Measurements from ENCODE around the gene PIEZO2.

PIEZO2 gene

DNA sequence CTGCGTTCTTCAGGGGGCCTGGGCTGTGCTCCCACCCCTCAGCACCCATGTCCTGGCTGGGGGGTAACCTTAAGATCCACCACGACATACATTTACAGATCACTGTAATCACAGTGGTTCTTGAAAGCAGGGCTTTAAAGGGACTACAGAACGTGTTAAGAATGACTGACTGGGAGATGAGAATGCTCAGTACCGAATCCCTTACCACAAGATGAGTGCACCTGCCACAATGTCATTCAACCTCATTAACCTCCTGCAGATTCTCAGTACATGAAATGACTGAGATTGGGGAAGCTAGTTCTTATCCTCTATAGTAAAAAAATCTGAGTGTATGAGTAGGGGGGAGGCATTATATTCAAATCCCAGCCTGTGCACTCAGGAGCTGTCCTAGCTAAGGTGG is 10.5 kb upstream of the PIEZO2 start:
- Histone ChIP-seq H3K4me1 (ENCODE audit: control insufficient read depth, insufficient read depth, low read length) (no peaks in the 10 kb centered on the region), H3K27ac (ENCODE audit: extremely low read depth, low read depth, low read length) (no peak overlapping the region), H3K36me3 (ENCODE audit: control insufficient read depth in 2 of 2, insufficient read depth in 1 of 2, low read length in 2 of 2) (no peaks in the 10 kb centered on the region), H3K4me3 (ENCODE audit: low read depth, low read length) (no peak overlapping the region), H3K9me3 (ENCODE audit: control insufficient read depth, insufficient read depth, low read depth, low read length) (no peaks in the 10 kb centered on the region)
- CTCF ChIA-PET = interaction anchor here (0.6 to 3.3 kb wide), 4 partner anchors 119 to 600 kb away, joined by 3 to 16 read pairs (median 4); no protein-coding TSS in a partner anchor
- TF ChIP-seq GLIS2 (tag by site-specific recombination; IDR thresholded peaks at IDR 0.05) = no peak
- TF ChIP-seq, protein P1, sequence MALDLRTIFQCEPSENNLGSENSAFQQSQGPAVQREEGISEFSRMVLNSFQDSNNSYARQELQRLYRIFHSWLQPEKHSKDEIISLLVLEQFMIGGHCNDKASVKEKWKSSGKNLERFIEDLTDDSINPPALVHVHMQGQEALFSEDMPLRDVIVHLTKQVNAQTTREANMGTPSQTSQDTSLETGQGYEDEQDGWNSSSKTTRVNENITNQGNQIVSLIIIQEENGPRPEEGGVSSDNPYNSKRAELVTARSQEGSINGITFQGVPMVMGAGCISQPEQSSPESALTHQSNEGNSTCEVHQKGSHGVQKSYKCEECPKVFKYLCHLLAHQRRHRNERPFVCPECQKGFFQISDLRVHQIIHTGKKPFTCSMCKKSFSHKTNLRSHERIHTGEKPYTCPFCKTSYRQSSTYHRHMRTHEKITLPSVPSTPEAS (tag by site-specific recombination; IDR thresholded peaks at IDR 0.05) = no peak
- TF ChIP-seq ZNF37A (tag by site-specific recombination; IDR thresholded peaks at IDR 0.05) = no peak
- TF ChIP-seq ZNF221 (tag by site-specific recombination; IDR thresholded peaks at IDR 0.05; ENCODE audit: borderline replicate concordance) = no peak
- no peak for TF ChIP-seq ZNF654 (tag by site-specific recombination; IDR thresholded peaks at IDR 0.05; ENCODE audit: low read depth)
- POLR2A ChIA-PET = no interaction called here

DNA sequence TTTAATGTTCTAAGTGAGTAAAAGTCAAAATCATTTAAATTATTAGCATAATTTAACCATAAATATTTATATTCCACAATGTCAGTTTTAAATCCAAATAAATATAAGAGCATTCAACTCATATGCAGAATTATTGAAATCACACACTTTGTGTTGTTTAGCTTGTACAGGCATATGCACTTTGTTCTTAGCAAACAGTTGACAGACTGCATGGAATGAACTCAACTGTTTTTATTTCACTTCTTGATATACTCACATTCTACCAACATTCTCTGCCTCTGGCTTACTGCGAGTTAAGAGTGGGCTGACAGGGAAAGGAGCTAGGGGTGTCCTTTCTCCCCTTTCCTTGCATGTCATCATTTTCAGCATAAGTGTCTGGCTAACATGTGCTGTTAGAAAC is 7.6 kb upstream of the PIEZO2 start:
- Histone ChIP-seq H3K27ac (ENCODE audit: extremely low read depth, low read depth, low read length) (no peak overlapping the region), H3K36me3 (ENCODE audit: control insufficient read depth in 2 of 2, insufficient read depth in 1 of 2, low read length in 2 of 2) (no peaks in the 10 kb centered on the region), H3K4me3 (ENCODE audit: low read depth, low read length) (no peak overlapping the region), H3K4me1 (ENCODE audit: control insufficient read depth, insufficient read depth, low read length) (no peaks in the 10 kb centered on the region), H3K9me3 (ENCODE audit: control insufficient read depth, insufficient read depth, low read depth, low read length) (no peaks in the 10 kb centered on the region)
- ChIA-PET CTCF (interaction anchor here (0.7 to 2.4 kb wide), 6 partner anchors 117 to 597 kb away, joined by 3 to 8 read pairs (median 3); no protein-coding TSS in a partner anchor), POLR2A (no interaction called here)
- TF ChIP-seq, protein P2, sequence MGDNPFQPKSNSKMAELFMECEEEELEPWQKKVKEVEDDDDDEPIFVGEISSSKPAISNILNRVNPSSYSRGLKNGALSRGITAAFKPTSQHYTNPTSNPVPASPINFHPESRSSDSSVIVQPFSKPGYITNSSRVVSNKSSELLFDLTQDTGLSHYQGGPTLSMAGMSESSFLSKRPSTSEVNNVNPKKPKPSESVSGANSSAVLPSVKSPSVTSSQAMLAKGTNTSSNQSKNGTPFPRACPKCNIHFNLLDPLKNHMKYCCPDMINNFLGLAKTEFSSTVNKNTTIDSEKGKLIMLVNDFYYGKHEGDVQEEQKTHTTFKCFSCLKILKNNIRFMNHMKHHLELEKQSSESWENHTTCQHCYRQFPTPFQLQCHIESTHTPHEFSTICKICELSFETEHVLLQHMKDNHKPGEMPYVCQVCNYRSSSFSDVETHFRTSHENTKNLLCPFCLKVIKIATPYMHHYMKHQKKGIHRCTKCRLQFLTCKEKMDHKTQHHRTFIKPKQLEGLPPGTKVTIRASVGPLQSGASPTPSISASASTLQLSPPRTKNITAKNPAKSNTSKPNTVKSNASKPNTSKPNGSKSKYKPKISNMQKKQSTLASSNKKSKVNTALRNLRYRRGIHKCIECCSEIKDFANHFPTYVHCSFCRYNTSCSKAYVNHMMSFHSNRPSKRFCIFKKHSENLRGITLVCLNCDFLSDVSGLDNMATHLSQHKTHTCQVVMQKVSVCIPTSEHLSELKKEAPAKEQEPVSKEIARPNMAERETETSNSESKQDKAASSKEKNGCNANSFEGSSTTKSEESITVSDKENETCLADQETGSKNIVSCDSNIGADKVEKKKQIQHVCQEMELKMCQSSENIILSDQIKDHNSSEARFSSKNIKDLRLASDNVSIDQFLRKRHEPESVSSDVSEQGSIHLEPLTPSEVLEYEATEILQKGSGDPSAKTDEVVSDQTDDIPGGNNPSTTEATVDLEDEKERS (tag by site-specific recombination; IDR thresholded peaks at IDR 0.05) = no peak
- TF ChIP-seq ZNF776 (tag by site-specific recombination; IDR thresholded peaks at IDR 0.05; ENCODE audit: borderline replicate concordance) = no peak
- no peak for TF ChIP-seq ZNF548 (tag by site-specific recombination; IDR thresholded peaks at IDR 0.05)
- no peak for TF ChIP-seq ZNF292 (tag by site-specific recombination; IDR thresholded peaks at IDR 0.05; ENCODE audit: borderline replicate concordance, low read depth)
- no peak for TF ChIP-seq KLF9 (tag by site-specific recombination; IDR thresholded peaks at IDR 0.05; ENCODE audit: low read depth)
- TF ChIP-seq, protein P3, sequence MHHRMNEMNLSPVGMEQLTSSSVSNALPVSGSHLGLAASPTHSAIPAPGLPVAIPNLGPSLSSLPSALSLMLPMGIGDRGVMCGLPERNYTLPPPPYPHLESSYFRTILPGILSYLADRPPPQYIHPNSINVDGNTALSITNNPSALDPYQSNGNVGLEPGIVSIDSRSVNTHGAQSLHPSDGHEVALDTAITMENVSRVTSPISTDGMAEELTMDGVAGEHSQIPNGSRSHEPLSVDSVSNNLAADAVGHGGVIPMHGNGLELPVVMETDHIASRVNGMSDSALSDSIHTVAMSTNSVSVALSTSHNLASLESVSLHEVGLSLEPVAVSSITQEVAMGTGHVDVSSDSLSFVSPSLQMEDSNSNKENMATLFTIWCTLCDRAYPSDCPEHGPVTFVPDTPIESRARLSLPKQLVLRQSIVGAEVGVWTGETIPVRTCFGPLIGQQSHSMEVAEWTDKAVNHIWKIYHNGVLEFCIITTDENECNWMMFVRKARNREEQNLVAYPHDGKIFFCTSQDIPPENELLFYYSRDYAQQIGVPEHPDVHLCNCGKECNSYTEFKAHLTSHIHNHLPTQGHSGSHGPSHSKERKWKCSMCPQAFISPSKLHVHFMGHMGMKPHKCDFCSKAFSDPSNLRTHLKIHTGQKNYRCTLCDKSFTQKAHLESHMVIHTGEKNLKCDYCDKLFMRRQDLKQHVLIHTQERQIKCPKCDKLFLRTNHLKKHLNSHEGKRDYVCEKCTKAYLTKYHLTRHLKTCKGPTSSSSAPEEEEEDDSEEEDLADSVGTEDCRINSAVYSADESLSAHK (tag by site-specific recombination; IDR thresholded peaks at IDR 0.05) = no peak

DNA sequence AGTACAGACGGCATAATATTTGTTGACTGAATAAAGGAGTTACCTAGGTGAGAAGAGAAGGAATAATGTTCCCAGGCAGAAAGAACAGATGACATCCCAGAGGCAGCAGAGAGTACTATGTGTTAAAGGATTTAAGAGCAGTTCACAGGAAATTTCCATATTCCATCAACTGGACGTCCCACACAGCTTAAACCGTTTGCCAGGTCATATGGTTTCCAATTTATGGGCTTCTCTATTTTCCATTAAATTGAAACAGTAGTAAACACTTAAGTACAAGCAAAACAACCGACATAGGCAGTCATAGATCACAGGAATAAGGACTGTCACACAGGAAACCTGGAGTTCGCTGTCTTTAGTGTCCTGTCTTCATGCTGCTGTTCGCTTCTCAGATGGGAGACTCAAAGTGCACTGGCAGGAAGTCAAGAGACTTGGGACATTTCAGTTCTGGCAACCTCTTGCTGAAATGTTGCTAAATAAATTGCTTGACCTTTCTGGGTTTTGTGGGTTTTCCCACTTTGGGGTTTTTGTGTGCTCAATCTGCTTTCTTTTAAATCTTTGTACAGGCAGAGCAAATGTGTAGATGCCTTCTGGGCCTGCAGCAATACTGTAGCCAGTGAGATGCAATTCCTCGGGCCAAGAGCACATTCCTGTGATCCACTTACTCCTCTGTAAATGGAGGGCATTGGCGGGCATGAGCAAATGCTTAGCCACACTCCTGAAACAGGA is 5.8 kb upstream of the PIEZO2 start:
- no peaks in the 10 kb centered on the region for H3K4me1 ChIP-seq (ENCODE audit: control insufficient read depth, insufficient read depth, low read length)
- H3K36me3 ChIP-seq (ENCODE audit: control insufficient read depth in 2 of 2, insufficient read depth in 1 of 2, low read length in 2 of 2) = no peaks in the 10 kb centered on the region
- no peaks in the 10 kb centered on the region for H3K9me3 ChIP-seq (ENCODE audit: control insufficient read depth, insufficient read depth, low read depth, low read length)
- no peak overlapping the region for H3K27ac ChIP-seq (ENCODE audit: extremely low read depth, low read depth, low read length)
- ChIA-PET POLR2A (no interaction called here), CTCF (interaction anchor here (0.6 to 7.5 kb wide), 16 partner anchors 9 to 1184 kb away, joined by 3 to 119 read pairs (median 4); no protein-coding TSS in a partner anchor)
- H3K4me3 ChIP-seq (ENCODE audit: low read depth, low read length) = no peak overlapping the region
- TF ChIP-seq ZFP3 (tag by site-specific recombination; IDR thresholded peaks at IDR 0.05; ENCODE audit: low read depth) (no peak), ZNF585B (tag by site-specific recombination; IDR thresholded peaks at IDR 0.05) (no peak), MEIS1 (CRISPR knock-in tag; IDR thresholded peaks at IDR 0.05; ENCODE audit: borderline replicate concordance) (no peak), SALL2 (tag by site-specific recombination; IDR thresholded peaks at IDR 0.05; ENCODE audit: borderline replicate concordance) (no peak), ZNF610 (tag by site-specific recombination; IDR thresholded peaks at IDR 0.05; ENCODE audit: borderline replicate concordance) (no peak), ZNF677 (tag by site-specific recombination; IDR thresholded peaks at IDR 0.05) (no peak), ZNF155 (tag by site-specific recombination; IDR thresholded peaks at IDR 0.05) (no peak), ZNF391 (tag by site-specific recombination; IDR thresholded peaks at IDR 0.05; ENCODE audit: borderline replicate concordance, low read depth) (no peak), ZNF623 (tag by site-specific recombination; IDR thresholded peaks at IDR 0.05) (no peak), FEZF1 (tag by site-specific recombination; IDR thresholded peaks at IDR 0.05) (no peak), ZNF24 (tag by site-specific recombination; IDR thresholded peaks at IDR 0.05) (no peak), KLF16 (tag by site-specific recombination; IDR thresholded peaks at IDR 0.05) (no peak)
- TF ChIP-seq, protein P4, sequence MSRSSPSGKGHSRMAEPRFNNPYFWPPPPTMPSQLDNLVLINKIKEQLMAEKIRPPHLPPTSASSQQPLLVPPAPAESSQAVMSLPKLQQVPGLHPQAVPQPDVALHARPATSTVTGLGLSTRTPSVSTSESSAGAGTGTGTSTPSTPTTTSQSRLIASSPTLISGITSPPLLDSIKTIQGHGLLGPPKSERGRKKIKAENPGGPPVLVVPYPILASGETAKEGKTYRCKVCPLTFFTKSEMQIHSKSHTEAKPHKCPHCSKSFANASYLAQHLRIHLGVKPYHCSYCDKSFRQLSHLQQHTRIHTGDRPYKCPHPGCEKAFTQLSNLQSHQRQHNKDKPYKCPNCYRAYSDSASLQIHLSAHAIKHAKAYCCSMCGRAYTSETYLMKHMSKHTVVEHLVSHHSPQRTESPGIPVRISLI (tag by site-specific recombination; IDR thresholded peaks at IDR 0.05) = no peak
